ENCODE measurements around the gene CNKSR1.

DNA sequence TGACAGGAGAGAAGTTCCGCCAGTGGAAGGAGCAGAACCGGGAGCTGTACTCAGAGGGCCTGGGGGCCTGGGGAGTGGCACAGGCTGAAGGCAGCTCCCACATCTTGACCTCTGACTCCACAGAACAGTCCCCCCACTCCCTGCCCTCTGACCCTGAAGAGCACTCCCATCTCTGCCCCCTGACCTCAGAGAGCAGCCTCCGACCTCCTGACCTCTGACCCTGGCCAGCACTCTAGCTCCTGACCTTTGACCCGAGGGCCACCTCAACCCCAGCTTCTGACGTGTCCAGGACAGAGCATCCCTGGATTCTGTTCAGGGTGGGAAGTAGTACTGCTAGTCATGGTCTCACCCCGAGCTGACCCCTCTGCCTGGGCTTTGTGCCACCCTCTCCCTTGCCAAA is 12.0 kb downstream of the CNKSR1 start:
- no peak for TF ChIP-seq POLR2A (IDR thresholded peaks at IDR 0.05)
- TF ChIP-seq, protein P1, sequence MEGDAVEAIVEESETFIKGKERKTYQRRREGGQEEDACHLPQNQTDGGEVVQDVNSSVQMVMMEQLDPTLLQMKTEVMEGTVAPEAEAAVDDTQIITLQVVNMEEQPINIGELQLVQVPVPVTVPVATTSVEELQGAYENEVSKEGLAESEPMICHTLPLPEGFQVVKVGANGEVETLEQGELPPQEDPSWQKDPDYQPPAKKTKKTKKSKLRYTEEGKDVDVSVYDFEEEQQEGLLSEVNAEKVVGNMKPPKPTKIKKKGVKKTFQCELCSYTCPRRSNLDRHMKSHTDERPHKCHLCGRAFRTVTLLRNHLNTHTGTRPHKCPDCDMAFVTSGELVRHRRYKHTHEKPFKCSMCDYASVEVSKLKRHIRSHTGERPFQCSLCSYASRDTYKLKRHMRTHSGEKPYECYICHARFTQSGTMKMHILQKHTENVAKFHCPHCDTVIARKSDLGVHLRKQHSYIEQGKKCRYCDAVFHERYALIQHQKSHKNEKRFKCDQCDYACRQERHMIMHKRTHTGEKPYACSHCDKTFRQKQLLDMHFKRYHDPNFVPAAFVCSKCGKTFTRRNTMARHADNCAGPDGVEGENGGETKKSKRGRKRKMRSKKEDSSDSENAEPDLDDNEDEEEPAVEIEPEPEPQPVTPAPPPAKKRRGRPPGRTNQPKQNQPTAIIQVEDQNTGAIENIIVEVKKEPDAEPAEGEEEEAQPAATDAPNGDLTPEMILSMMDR (IDR thresholded peaks at IDR 0.05): no peak
- no peak for TF ChIP-seq EP300 (IDR thresholded peaks at IDR 0.05)
